Testis (tissue), 3 donors: ENCODE data around the gene PIK3AP1. TPM values are rescaled to one million over a fixed set of nuclear protein-coding genes. Genes with fewer than 3 reads are reported as not detected.

ENCODE experiments used
- DNase-seq: peaks from one replicate; pipeline ENCODE4 v3.0.0-alpha.2; 2019
- H3K27ac ChIP-seq, 2 donors: fragments of 200-600 bp; sonication (generic); one replicate each; pipeline ENCODE4 v1.5.1; 2019
- H3K27me3 ChIP-seq: fragments of 200-600 bp; sonication (generic); one replicate; pipeline ENCODE4 v1.5.1; 2019
- H3K36me3 ChIP-seq: fragments of 200-600 bp; sonication (generic); one replicate; pipeline ENCODE4 v1.5.1; 2017; ENCODE audit warnings: low read depth; ENCODE audit errors: missing control alignments
- H3K4me1 ChIP-seq: fragments of 200-600 bp; sonication (generic); one replicate; pipeline ENCODE4 v1.5.1; 2019
- H3K4me3 ChIP-seq, 2 donors: fragments of 200-600 bp; sonication (generic); one replicate each; pipeline ENCODE4 v1.5.1; 2017 to 2019
- H3K9me3 ChIP-seq: fragments of 200-600 bp; sonication (generic); one replicate; pipeline ENCODE4 v1.5.1; 2017
- CTCF ChIP-seq, 3 experiments: fragments of 450-650 bp in 2 of 3; fragments of 200-600 bp in 1 of 3; sonication (generic) in 1 of 3; IDR thresholded peaks; one replicate each; pipeline ENCODE4 v1.5.1; 2016 to 2019; ENCODE audit warnings: antibody characterized with exemption in 3 of 3, mild to moderate bottlenecking in 2 of 3, moderate library complexity in 1 of 3
- POLR2A ChIP-seq: fragments of 450-650 bp; IDR thresholded peaks from one replicate; pipeline ENCODE4 v1.6.1; 2017; ENCODE audit warnings: antibody characterized with exemption, mild to moderate bottlenecking, moderate library complexity
- WGBS, 2 donors: methylation state at CpG; one replicate each; pipeline ENCODE4 v1.1.5; 2018; 5-methylcytosine and 5-hydroxymethylcytosine counted together
- intact Hi-C: fragments of 100-400 bp; cut with DNase I; formaldehyde crosslinking; loops from one replicate; pipeline ENCODE4 v1.15.1; 2023; ENCODE audit warnings: low total_unique reads
- polyA plus RNA-seq: library from polyadenylated mRNA; stranded (reverse); fragments of 350-450 nt; fragmentation: Illumina TruSeq; extraction: RNeasy Lipid Tissue Mini Kit (QIAGEN cat#74804); gene quantifications from one replicate; pipeline ENCODE4 v1.2.3, GENCODE V29; 2014; ENCODE audit warnings: low read depth, low replicate concordance; ENCODE audit not compliant: insufficient read depth
- total RNA-seq, 2 donors: library from RNA; depleted of rRNA; stranded (reverse); fragments of >200 nt; gene quantifications; one replicate each; pipeline ENCODE4 v1.2.3, GENCODE V29; 2016

Gene PIK3AP1
- total and polyA plus RNA-seq, 3 donors from 2014 or later, result 6.5 to 10.0 (median 6.6) TPM

- Histone ChIP-seq H3K4me3 (no peak overlapping the region), H3K9me3 (no peaks in the 10 kb centered on the region), H3K27me3 (no peaks in the 10 kb centered on the region), H3K27ac (no peak overlapping the region), H3K4me1 (no peaks in the 10 kb centered on the region), H3K36me3 (no peaks in the 10 kb centered on the region)
- TF ChIP-seq CTCF (IDR thresholded peaks at IDR 0.05) (no peak), POLR2A (no peak)
- no peak for DNase-seq
- 90 to 94% methylated on average over 10 of the region's 10 CpGs for WGBS, 2 donors
- intact Hi-C loops, result no loop called here
Observed at GRCh38 chr10:96712662-96713271, 7.5 kb downstream of the PIK3AP1 start.

- intact Hi-C loops, result no loop called here
- 71 to 81% methylated on average over 3 of the region's 3 CpGs for WGBS, 2 donors
- H3K36me3 ChIP-seq, result no peaks in the 10 kb centered on the region
- no peaks in the 10 kb centered on the region for H3K4me1 ChIP-seq
- TF ChIP-seq POLR2A, result no peak
- TF ChIP-seq CTCF (IDR thresholded peaks at IDR 0.05), result no peak
- no peaks in the 10 kb centered on the region for H3K27me3 ChIP-seq
- DNase-seq, result no peak
- H3K27ac ChIP-seq, result no peak overlapping the region
- H3K4me3 ChIP-seq, result no peak overlapping the region
- no peaks in the 10 kb centered on the region for H3K9me3 ChIP-seq
Observed at GRCh38 chr10:96711048-96711728, 9.1 kb downstream of the PIK3AP1 start.

GRCh38 chr10:96709525-96709924, 10.8 kb downstream of the PIK3AP1 start:
- no peak overlapping the region for H3K27ac ChIP-seq
- 56 to 79% methylated on average over 3 to 19 of the region's 19 CpGs for WGBS, 2 donors
- no peak for TF ChIP-seq POLR2A
- no peak for TF ChIP-seq CTCF (IDR thresholded peaks at IDR 0.05)

GRCh38 chr10:96708996-96709395, 11.3 kb downstream of the PIK3AP1 start:
- TF ChIP-seq POLR2A (no peak), CTCF (IDR thresholded peaks at IDR 0.05) (no peak)
- no peaks in the 10 kb centered on the region for H3K9me3 ChIP-seq
- H3K27me3 ChIP-seq, result no peaks in the 10 kb centered on the region
- H3K4me3 ChIP-seq, result no peak overlapping the region
- H3K4me1 ChIP-seq, result no peaks in the 10 kb centered on the region
- no peak overlapping the region for H3K27ac ChIP-seq
- intact Hi-C loops, result no loop called here
- WGBS, 2 donors, result 89 to 90% methylated on average over 7 of the region's 7 CpGs
- H3K36me3 ChIP-seq, result no peaks in the 10 kb centered on the region
- no peak for DNase-seq

More at GRCh38 chr10:96709525-96709924, 10.8 kb downstream of the PIK3AP1 start:
- no peaks in the 10 kb centered on the region for H3K36me3 ChIP-seq
- no peaks in the 10 kb centered on the region for H3K9me3 ChIP-seq
- H3K27me3 ChIP-seq, result no peaks in the 10 kb centered on the region
- no peaks in the 10 kb centered on the region for H3K4me1 ChIP-seq
- no peak for DNase-seq
- intact Hi-C loops, result no loop called here
- no peak overlapping the region for H3K4me3 ChIP-seq

GRCh38 chr10:96708456-96708855, 11.9 kb downstream of the PIK3AP1 start:
- no peak overlapping the region for H3K27ac ChIP-seq
- no peak overlapping the region for H3K4me3 ChIP-seq
- no peaks in the 10 kb centered on the region for H3K4me1 ChIP-seq
- no peaks in the 10 kb centered on the region for H3K36me3 ChIP-seq
- H3K9me3 ChIP-seq, result no peaks in the 10 kb centered on the region
- no peak for DNase-seq
- TF ChIP-seq POLR2A, result no peak
- no peak for TF ChIP-seq CTCF (IDR thresholded peaks at IDR 0.05)
- H3K27me3 ChIP-seq, result no peaks in the 10 kb centered on the region
- 81 to 88% methylated on average over 7 of the region's 7 CpGs for WGBS, 2 donors
- intact Hi-C loops, result no loop called here
